ELR (cell line): ENCODE measurements around the gene MACROD2.

Source experiments
- DNase-seq: peaks from one replicate; pipeline ENCODE4 v3.0.0-alpha.2; 2015; ENCODE audit warnings: low read depth

Gene MACROD2

GRCh38 chr20:15859061-15859460 is 1863.7 kb downstream of the MACROD2 start:
- DNase-seq = no peak

- DNase-seq = no peak
These were observed 1865.5 kb downstream of the MACROD2 start for GRCh38 chr20:15860850-15861249.

- DNase-seq = no peak
These were observed 1866.9 kb downstream of the MACROD2 start for GRCh38 chr20:15862178-15862577.

GRCh38 chr20:15863735-15864134 is 1868.4 kb downstream of the MACROD2 start:
- no peak for DNase-seq

GRCh38 chr20:15865553-15865952 is 1870.2 kb downstream of the MACROD2 start:
- DNase-seq = no peak

DNA sequence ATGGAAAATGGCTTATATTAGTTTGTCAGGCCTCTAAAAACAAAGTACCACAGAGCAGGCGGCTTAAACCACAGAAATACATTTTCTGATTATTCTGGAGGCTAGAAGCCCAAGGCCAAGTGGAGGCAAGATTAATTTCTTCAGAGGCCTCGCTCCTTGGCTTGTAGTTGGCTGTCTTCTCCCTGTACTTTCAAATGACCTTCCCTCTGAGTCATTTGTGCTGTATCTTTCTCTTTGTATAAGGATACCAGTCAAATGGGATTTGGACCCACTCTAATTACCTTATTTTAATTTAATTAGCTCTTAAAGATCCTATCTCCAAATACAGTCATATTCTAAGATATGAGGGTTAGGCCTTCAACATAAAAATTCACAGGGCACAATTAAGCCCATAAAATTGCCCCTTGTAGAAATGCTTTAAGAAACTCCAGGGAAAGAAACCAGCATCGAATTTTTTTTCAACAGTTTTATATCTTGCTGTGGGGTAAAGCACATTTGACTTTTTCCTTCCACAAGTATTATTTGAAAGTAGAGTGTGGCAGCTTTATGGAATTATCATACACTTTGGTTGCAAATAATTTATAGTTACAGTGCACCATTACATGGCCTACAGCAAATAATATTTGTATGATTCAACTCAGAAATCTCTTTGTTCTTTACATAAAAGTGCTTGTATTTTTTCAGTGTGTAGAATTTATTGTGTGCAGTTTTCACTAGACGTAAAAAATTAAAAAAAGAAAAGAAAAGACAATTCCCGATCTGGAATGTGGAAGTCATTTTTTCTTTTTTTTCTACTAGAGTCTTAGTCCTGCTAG is 1871.8 kb downstream of the MACROD2 start:
- DNase-seq = no peak

- DNase-seq = no peak
These were observed 1872.6 kb downstream of the MACROD2 start for GRCh38 chr20:15867899-15868298.

GRCh38 chr20:15875446-15875845 is 1880.1 kb downstream of the MACROD2 start:
- DNase-seq = no peak

DNA sequence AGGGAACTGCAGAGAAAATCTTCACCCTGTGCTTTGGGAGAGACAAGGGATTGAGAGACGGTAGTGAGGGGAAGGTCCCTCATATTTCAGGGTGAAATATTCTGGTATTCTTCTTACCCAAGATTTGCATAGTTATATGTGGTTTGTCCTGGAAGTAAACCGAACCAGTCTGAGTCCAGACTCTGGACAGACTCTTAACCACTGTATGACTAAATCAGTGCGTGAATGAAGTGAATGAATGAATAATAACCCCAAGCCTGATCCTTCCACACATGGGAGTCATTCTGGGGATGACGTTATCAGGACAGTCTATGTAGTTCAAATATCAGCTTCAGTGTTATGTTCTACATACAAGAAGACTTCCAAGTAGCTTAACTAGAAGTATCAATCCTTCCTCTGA is 1887.2 kb downstream of the MACROD2 start:
- no peak for DNase-seq

DNA sequence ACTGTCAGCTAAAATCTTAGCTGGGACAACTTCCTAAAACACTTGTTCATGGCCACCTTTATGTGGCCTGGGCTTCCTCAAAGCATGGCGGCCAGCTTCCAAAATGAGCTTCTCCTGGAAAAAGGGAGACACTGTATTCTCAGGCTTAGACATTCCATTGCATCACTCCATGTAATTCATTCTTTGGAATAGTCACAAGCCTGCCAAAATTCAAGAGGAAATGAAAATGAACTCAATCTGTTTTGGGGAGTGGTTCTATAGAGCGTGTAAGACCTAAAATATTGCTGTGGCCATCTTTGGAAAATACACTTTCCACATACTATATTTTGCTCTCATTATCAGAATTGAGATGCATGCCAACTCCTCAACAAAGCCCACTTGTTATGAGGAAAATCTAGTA is 1890.9 kb downstream of the MACROD2 start:
- no peak for DNase-seq

DNA sequence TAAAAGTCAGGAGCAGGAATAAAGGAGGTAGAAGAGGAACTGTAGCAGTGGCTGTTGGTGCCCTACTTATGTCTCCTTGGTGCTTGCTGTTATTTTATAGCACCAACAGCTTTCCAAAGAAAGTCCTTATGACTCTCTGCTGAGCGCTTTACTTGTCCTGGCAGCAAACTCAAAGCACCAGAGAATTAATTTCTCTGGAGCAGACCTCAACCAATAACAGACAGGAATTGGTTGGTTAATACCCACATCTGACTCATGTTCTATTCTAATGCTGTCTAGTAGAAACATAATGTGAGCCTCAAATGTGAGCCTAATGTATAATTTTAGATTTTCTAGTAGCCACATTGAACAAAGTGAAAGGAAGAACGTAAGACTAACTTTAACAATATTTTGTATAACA is 1892.1 kb downstream of the MACROD2 start:
- DNase-seq = no peak

DNA sequence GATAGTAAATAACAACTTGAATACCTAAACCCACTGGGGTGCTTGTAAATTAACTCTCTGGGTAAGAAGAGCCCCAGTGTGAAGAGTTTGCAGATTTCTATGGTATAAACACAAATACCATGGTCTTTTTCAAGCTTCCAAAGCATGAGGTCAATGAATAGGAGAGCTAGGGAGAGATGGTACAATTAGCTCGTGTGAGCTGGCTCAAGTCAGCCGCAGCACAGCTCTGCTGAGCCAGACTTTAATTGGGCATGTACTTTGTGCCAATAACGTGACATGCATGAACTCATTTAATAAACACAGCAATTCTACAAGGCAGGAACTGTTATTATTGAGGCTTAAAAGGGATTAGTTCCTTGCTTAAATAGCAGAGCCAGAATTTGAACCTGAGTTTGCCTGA is 1893.7 kb downstream of the MACROD2 start:
- no peak for DNase-seq

GRCh38 chr20:15889514-15890256 is 1894.4 kb downstream of the MACROD2 start:
- DNase-seq = no peak

GRCh38 chr20:15890407-15890982 is 1895.2 kb downstream of the MACROD2 start:
- DNase-seq = no peak

GRCh38 chr20:15895126-15895525 is 1899.8 kb downstream of the MACROD2 start:
- no peak for DNase-seq

DNA sequence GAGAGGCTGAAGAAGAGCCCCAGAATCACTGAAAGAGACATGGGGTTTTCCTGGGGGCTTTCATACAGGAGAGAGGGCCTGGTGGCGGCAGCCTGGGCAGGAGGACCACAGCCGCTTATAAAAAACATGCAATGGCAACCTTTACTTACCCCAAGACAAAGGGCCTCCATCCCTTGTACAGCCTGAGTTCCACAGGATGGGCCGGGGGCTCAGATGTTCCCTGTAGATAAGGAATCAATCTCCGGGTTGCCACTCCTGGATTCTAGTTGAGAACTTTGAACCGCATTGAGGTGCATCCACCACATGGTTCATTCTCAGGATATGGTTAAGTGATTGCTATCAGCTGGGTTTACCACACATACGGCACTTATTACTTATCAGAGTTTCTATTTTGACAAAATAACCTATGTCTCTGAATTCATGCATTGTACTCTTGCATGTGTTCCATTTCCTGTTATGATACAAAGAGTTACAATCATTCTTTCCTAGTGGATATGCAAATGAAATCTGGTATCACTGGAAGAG is 1900.3 kb downstream of the MACROD2 start:
- DNase-seq = no peak

GRCh38 chr20:15899967-15900366 is 1904.7 kb downstream of the MACROD2 start:
- DNase-seq = no peak

GRCh38 chr20:15900443-15900842 is 1905.1 kb downstream of the MACROD2 start:
- DNase-seq = no peak

DNA sequence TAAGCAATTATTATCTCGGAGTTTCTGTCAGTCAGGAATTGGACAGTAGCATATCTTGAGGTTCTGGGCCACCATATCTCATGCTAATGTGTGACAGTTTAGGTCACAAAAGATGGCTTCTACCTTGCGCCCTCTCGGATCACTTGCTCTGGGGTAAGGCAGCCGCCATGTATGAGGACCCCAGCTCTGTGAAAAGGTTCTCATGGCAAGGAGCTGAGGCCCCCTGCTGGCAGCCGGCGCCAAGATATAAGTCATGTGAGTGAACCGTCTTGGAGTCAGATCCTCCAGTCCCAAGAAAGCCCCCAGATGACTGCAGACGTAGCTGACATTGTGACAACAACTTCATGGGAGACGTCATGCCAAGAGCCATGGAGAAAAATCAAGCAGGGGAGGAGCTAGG is 1907.2 kb downstream of the MACROD2 start:
- no peak for DNase-seq

DNA sequence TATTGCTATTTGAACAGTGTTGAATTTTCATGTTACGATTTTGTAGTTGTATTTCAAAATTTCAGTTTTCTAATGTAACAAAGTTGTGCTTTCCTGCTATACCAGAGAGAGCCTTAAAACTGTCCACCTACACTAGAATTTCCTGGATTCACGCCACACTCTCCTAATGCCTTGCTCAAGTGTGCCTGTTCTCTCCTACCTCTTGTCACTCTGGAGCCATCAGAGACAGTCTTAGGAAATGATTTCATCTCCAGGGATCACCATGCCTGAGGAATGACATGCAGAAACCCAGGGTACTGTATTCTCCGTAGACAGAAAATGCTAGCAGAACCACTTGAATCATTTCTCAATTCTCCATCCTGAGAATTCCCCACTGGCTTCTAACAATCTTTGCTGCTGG is 1910.3 kb downstream of the MACROD2 start:
- DNase-seq = no peak

DNA sequence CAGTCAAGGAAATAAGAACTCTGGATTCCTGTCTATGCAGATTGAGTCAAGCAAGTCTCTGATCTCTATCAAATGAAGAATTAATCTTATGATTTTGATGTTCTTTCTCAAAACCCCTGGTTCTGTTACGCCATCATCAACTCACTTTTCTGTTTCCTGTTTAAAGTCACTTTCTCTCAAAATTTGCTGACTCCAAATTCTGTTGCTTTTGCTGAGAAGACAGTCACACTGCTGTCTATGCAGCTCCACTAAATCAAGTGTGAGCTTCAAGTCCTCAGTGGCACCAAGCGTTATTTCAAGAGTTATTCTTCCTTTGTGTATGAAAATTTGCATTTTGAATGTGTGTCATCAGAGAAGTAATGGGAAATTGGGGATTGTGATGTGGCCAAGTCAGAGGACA is 1914.7 kb downstream of the MACROD2 start:
- DNase-seq = no peak

DNA sequence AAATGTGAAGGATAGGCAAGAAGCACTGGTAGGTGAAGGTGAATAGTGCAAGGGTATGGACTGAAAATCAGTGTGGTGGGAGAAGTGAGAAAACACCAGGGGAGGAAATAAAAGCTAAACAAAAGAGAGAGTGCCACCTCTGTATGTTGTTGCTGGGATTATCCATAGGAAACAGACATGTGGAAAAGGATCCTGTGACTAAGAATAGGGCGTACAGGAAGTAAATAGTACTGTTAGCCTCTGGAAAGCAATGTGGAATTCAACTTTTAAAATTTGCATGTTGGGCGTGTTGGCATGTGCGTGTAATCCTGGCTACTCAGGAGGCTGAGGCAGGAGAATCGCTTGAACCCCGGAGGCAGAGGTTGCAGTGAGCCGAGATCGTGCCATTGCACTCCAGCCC is 1916.3 kb downstream of the MACROD2 start:
- no peak for DNase-seq
